ENCODE data around the gene PTPRM. TPM values are rescaled to one million over a fixed set of nuclear protein-coding genes. Genes with fewer than 3 reads are reported as not detected.

The PTPRM gene
- total RNA-seq, 4 donors from 2014 or later: 62.7 to 94.0 (median 76.0) TPM

DNA sequence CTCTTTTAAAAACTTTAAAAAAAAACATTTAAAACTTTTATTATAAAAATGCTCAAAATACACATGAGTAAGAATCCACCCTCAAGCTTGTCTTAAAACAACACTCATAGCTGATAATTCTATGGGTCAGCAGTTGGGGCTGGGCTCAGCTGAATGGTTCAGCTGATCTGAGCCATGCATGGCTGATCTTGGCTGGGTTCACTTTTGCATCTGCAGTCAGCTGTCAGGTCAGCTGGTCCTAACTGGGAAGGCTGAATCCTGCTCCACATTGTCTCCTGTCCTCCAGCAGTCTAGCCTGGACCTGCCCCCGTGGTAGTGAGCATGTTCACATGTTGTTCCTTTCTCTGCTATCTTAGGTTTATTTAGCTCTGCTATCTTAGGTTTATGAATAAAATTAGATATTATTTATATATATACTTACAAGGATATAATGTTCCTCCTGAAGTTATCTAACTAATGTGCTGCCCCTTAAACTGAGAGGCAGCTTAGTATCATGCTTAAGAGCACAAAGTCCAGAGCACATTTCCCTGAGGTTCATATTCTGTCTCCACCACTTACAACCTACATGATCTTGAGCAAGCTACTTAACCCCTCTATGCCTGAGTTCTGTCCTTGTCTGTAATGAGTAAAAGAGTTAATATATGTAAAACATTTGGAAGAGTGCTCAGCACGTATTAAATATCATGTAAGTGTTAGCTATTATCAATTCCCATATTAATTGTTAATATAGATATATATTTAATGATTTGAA lies 309.4 kb downstream of the PTPRM start:
- intact Hi-C loops (cut with DNase I): no loop called here
- Histone ChIP-seq H3K36me3 (no peaks in the 10 kb centered on the region), H3K27ac (replicated peaks in 1 of 4) (no peak overlapping the region), H3K4me1 (peaks cover 6 to 31% (median 15%) of the 10 kb centered on the region in 4 donors), H3K27me3 (no peaks in the 10 kb centered on the region), H3K4me3 (no peak overlapping the region), H3K9me3 (no peaks in the 10 kb centered on the region)
- TF ChIP-seq EP300 (IDR thresholded peaks at IDR 0.05): no peak
- no peak for TF ChIP-seq POLR2AphosphoS5 (IDR thresholded peaks at IDR 0.05)
- no peak for TF ChIP-seq CTCF (IDR thresholded peaks at IDR 0.05)
- no peak for TF ChIP-seq POLR2A (IDR thresholded peaks at IDR 0.05; ENCODE audit: low read depth)
- no peak for DNase-seq (ENCODE audit: extremely low spot score)
- WGBS: 97% methylated on average over 2 of the region's 2 CpGs

DNA sequence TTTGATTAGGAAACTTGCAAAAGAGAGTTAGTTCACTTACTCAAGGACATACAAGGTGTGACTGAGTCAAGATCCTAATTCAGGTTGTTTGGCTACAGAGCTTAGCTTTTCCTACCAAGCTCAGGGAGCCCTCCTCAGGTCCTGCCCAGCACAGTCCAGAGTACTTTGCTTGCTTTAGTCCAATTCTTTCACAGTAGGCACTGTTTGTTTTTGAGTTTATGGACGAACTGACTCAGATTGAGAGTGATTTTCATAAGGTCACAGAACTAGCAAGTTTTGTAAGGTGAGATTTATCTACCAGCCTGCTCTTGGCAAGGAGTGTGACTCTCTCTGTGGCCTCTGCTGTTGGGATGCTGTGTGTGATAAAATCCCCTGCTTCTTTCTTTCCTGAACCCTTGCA lies 310.5 kb downstream of the PTPRM start:
- Histone ChIP-seq H3K9me3 (no peaks in the 10 kb centered on the region), H3K4me3 (no peak overlapping the region), H3K36me3 (no peaks in the 10 kb centered on the region), H3K4me1 (peaks cover 6 to 21% (median 14%) of the 10 kb centered on the region in 4 donors), H3K27ac (replicated peaks in 1 of 4) (no peak overlapping the region), H3K27me3 (no peaks in the 10 kb centered on the region)
- 50% methylated on average over 1 of the region's 1 CpG for WGBS
- no peak for TF ChIP-seq EP300 (IDR thresholded peaks at IDR 0.05)
- no peak for TF ChIP-seq POLR2A (IDR thresholded peaks at IDR 0.05; ENCODE audit: low read depth)
- no peak for TF ChIP-seq POLR2AphosphoS5 (IDR thresholded peaks at IDR 0.05)
- no peak for TF ChIP-seq CTCF (IDR thresholded peaks at IDR 0.05)
- DNase-seq (ENCODE audit: extremely low spot score): no peak
- intact Hi-C loops (cut with DNase I): no loop called here

DNA sequence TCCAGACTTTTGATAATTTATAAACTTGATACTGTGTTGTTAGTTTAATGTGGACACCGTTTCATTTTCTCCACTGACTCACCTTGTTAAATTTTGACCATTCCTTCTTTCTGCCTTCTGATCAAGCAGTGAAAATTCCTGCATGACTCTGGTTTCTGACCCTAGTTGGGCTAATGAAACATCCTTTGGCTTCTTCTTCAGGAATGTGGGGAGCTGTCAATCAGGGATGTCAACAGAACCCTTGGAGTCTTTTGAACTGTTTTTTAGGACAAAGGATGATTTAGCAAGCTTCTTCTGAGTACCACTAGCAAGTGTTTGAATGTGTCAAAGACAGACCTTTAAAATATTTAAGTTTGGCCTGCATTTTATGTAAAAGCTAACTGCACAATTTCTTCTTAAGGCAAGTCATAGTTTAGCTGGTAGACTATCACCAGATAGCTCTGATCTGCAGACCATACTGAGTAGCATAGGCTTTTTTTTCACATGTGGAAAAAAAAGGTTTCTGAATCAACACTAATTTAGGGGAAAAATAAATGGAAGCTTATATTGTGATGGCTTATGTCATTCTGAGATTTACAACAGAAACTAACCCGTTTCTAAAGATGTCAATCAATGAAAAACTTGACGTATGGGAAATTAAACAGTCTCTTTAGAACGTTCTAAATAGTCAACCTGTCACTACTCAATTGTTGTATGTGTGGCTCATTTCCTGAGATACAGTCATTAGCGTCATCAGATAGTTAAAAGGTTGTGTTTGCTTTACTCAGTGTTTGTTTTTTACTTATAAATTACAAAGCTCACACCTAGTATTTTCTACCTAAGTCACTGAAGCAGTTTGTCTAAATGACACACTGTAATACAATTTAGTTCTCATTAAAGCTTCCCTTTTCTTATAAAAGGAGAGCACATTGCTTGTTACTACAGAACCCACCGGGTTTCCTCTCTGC lies 311.4 kb downstream of the PTPRM start:
- no peak overlapping the region for H3K27ac ChIP-seq (replicated peaks in 1 of 4)
- no peaks in the 10 kb centered on the region for H3K9me3 ChIP-seq
- H3K36me3 ChIP-seq: no peaks in the 10 kb centered on the region
- whole genome bisulfite sequencing: 70% methylated on average over 6 of the region's 6 CpGs
- no peak overlapping the region for H3K4me3 ChIP-seq
- no peaks in the 10 kb centered on the region for H3K27me3 ChIP-seq
- DNase-seq (ENCODE audit: extremely low spot score): no peak
- intact Hi-C loops (cut with DNase I): no loop called here
- TF ChIP-seq EP300 (IDR thresholded peaks at IDR 0.05): no peak
- no peak for TF ChIP-seq POLR2AphosphoS5 (IDR thresholded peaks at IDR 0.05)
- no peak for TF ChIP-seq POLR2A (IDR thresholded peaks at IDR 0.05; ENCODE audit: low read depth)
- no peak for TF ChIP-seq CTCF (IDR thresholded peaks at IDR 0.05)
- peaks cover 6 to 17% (median 12%) of the 10 kb centered on the region in 4 donors for H3K4me1 ChIP-seq

DNA sequence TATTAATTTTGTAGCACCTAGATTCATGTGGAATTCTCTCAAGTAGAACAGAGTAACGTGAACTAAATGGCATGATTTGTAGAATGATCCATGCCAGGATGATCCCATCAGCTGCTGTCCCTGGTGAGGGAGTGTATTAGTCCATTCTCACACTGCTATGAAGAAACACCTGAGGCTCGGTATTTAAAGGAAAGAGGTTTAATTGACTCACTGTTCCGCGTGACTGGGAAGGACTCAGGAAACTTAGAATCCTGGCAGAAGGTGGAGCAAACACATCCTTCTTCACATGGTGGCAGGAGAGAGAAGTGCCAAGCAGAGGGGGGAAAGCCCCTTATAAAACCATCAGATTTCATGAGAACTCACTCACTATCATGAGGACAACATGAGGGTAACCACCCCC lies 312.6 kb downstream of the PTPRM start:
- Histone ChIP-seq H3K4me3 (no peak overlapping the region), H3K4me1 (peaks cover 6 to 17% (median 12%) of the 10 kb centered on the region in 4 donors), H3K27ac (replicated peaks in 1 of 4) (no peak overlapping the region), H3K9me3 (no peaks in the 10 kb centered on the region), H3K27me3 (no peaks in the 10 kb centered on the region), H3K36me3 (no peaks in the 10 kb centered on the region)
- TF ChIP-seq POLR2A (IDR thresholded peaks at IDR 0.05; ENCODE audit: low read depth): no peak
- no peak for TF ChIP-seq EP300 (IDR thresholded peaks at IDR 0.05)
- no peak for TF ChIP-seq CTCF (IDR thresholded peaks at IDR 0.05)
- TF ChIP-seq POLR2AphosphoS5 (IDR thresholded peaks at IDR 0.05): no peak
- WGBS: 91% methylated on average over 4 of the region's 4 CpGs
- intact Hi-C loops (cut with DNase I): no loop called here
- DNase-seq (ENCODE audit: extremely low spot score): no peak

Data from esophagus muscularis mucosa (tissue), 4 donors.